CD4-positive, CD25-positive, alpha-beta regulatory T cell (primary cell): ENCODE measurements around the gene SRD5A2. TPM values are rescaled to one million over a fixed set of nuclear protein-coding genes. Genes with fewer than 3 reads are reported as not detected.

Source experiments
- ATAC-seq, 2 donors: fragments of 150-1000 bp; cut with Tn5 transposase; one replicate each; pipeline ENCODE4 v1.10.0; 2021; ENCODE audit warnings: low read depth in 2 of 2, moderate number of reproducible peaks in 2 of 2, moderate library complexity in 1 of 2
- DNase-seq, 3 donors: peaks; one replicate each; pipeline versions ENCODE4 v3.0.0 to v3.0.0-alpha.2; 2012 to 2022; ENCODE audit warnings: mixed read lengths in 1 of 3
- H3K27ac ChIP-seq: one replicate; pipeline ENCODE4 v1.7.0; 2013; ENCODE audit warnings: mild to moderate bottlenecking, low read length; ENCODE audit not compliant: insufficient read depth, poor library complexity, severe bottlenecking
- H3K27me3 ChIP-seq: one replicate; pipeline ENCODE4 v1.7.0; 2013; ENCODE audit warnings: low read length; ENCODE audit not compliant: control insufficient read depth, insufficient read depth
- H3K36me3 ChIP-seq: one replicate; pipeline ENCODE4 v1.7.0; 2013; ENCODE audit warnings: mild to moderate bottlenecking, low read length, moderate library complexity; ENCODE audit not compliant: control insufficient read depth, insufficient read depth
- H3K4me1 ChIP-seq: 2 replicates; pipeline ENCODE4 v1.7.0; 2013; ENCODE audit warnings: mild to moderate bottlenecking, low read length; ENCODE audit not compliant: insufficient read depth, control insufficient read depth, poor library complexity, severe bottlenecking
- H3K4me3 ChIP-seq: one replicate; pipeline ENCODE4 v1.7.0; 2013; ENCODE audit warnings: low read depth, mild to moderate bottlenecking, low read length, moderate library complexity
- H3K9me3 ChIP-seq, 2 experiments: 1 replicate in 1 of 2; 2 replicates in 1 of 2; pipeline ENCODE4 v1.7.0; 2013; ENCODE audit warnings: low read length in 2 of 2, mild to moderate bottlenecking in 1 of 2, moderate library complexity in 1 of 2; ENCODE audit not compliant: control insufficient read depth in 2 of 2
- H3K27ac Mint-ChIP-seq, 3 donors: one replicate each; pipeline ENCODE4 v1.8.0; 2020 to 2022; ENCODE audit warnings: mild to moderate bottlenecking in 3 of 3, mixed read lengths in 3 of 3, moderate library complexity in 2 of 3
- H3K27me3 Mint-ChIP-seq: one replicate; pipeline ENCODE4 v1.8.0; 2022; ENCODE audit warnings: mild to moderate bottlenecking, mixed read lengths
- H3K36me3 Mint-ChIP-seq: one replicate; pipeline ENCODE4 v1.8.0; 2020; ENCODE audit warnings: mixed read lengths
- H3K4me1 Mint-ChIP-seq, 4 donors: one replicate each; pipeline ENCODE4 v1.8.0; 2020 to 2022; ENCODE audit warnings: mixed read lengths in 4 of 4, mild to moderate bottlenecking in 1 of 4
- H3K4me3 Mint-ChIP-seq, 4 donors: one replicate each; pipeline ENCODE4 v1.8.0; 2020 to 2022; ENCODE audit warnings: mild to moderate bottlenecking in 4 of 4, mixed read lengths in 4 of 4, moderate library complexity in 3 of 4
- H3K9me3 Mint-ChIP-seq, 7 donors: one replicate each; pipeline ENCODE4 v1.8.0; 2020 to 2022; ENCODE audit warnings: mixed read lengths in 7 of 7, mild to moderate bottlenecking in 3 of 7, moderate library complexity in 2 of 7
- polyA plus RNA-seq, 4 donors: library from polyadenylated mRNA; unstranded; fragments of 300-500 nt; fragmentation: Illumina TruSeq; gene quantifications; one replicate each; pipeline ENCODE4 v1.2.3, GENCODE V29; 2021
- total RNA-seq: library from RNA; stranded (reverse); gene quantifications from one replicate; pipeline ENCODE4 v1.2.3, GENCODE V29; 2022

The SRD5A2 gene
- total and polyA plus RNA-seq, 5 donors from 2014 or later: not detected

- H3K27me3 ChIP-seq: no peaks in the 10 kb centered on the region
- no peaks in the 10 kb centered on the region for H3K4me1 Mint-ChIP-seq
- DNase-seq: no peak
- peaks cover 16% of the 10 kb centered on the region for H3K27me3 Mint-ChIP-seq
- no peak overlapping the region for H3K4me3 ChIP-seq
- no peaks in the 10 kb centered on the region for H3K4me1 ChIP-seq
- H3K4me3 Mint-ChIP-seq: no peak overlapping the region
- no peak overlapping the region for H3K27ac ChIP-seq
- no peaks in the 10 kb centered on the region for H3K36me3 ChIP-seq
- peaks cover 0 to 3% (median 0%) of the 10 kb centered on the region in 7 donors for H3K9me3 Mint-ChIP-seq
- H3K36me3 Mint-ChIP-seq: no peaks in the 10 kb centered on the region
- no peak overlapping the region for H3K27ac Mint-ChIP-seq
- no peak for ATAC-seq
- no peaks in the 10 kb centered on the region for H3K9me3 ChIP-seq
These were observed 97.5 kb downstream of the SRD5A2 start for GRCh38 chr2:31483246-31483645.

GRCh38 chr2:31476511-31477180, 104.1 kb downstream of the SRD5A2 start:
- no peak overlapping the region for H3K27ac ChIP-seq
- Mint-ChIP-seq H3K4me3 (no peak overlapping the region), H3K27me3 (peaks cover 17% of the 10 kb centered on the region), H3K9me3 (peaks cover 0 to 3% (median 0%) of the 10 kb centered on the region in 7 donors), H3K27ac (no peak overlapping the region), H3K4me1 (no peaks in the 10 kb centered on the region), H3K36me3 (no peaks in the 10 kb centered on the region)
- no peak for ATAC-seq
- DNase-seq: no peak
- H3K9me3 ChIP-seq: no peaks in the 10 kb centered on the region
- H3K27me3 ChIP-seq: peaks cover 6% of the 10 kb centered on the region
- no peaks in the 10 kb centered on the region for H3K36me3 ChIP-seq
- no peak overlapping the region for H3K4me3 ChIP-seq
- no peaks in the 10 kb centered on the region for H3K4me1 ChIP-seq

GRCh38 chr2:31475692-31476091, 105.0 kb downstream of the SRD5A2 start:
- H3K4me1 ChIP-seq: no peaks in the 10 kb centered on the region
- Mint-ChIP-seq H3K4me3 (no peak overlapping the region), H3K4me1 (no peaks in the 10 kb centered on the region), H3K36me3 (no peaks in the 10 kb centered on the region), H3K27me3 (peaks cover 14% of the 10 kb centered on the region), H3K9me3 (peaks cover 0 to 3% (median 0%) of the 10 kb centered on the region in 7 donors), H3K27ac (no peak overlapping the region)
- no peak overlapping the region for H3K4me3 ChIP-seq
- no peaks in the 10 kb centered on the region for H3K36me3 ChIP-seq
- peaks cover 6% of the 10 kb centered on the region for H3K27me3 ChIP-seq
- DNase-seq (no peak), ATAC-seq (no peak)
- no peaks in the 10 kb centered on the region for H3K9me3 ChIP-seq
- no peak overlapping the region for H3K27ac ChIP-seq

- Histone ChIP-seq H3K4me3 (no peak overlapping the region), H3K4me1 (no peaks in the 10 kb centered on the region), H3K27me3 (peaks cover 6% of the 10 kb centered on the region), H3K36me3 (no peaks in the 10 kb centered on the region), H3K27ac (no peak overlapping the region), H3K9me3 (no peaks in the 10 kb centered on the region)
- DNase-seq: no peak
- ATAC-seq: no peak
- Mint-ChIP-seq H3K9me3 (peaks cover 0 to 3% (median 0%) of the 10 kb centered on the region in 7 donors), H3K27me3 (peaks cover 10% of the 10 kb centered on the region), H3K4me3 (no peak overlapping the region), H3K4me1 (no peaks in the 10 kb centered on the region), H3K36me3 (no peaks in the 10 kb centered on the region), H3K27ac (no peak overlapping the region)
These were observed 106.4 kb downstream of the SRD5A2 start for GRCh38 chr2:31474296-31474695.

Other genes starting within 250 kb of the SRD5A2 start
- gene XDH, start 166.2 kb downstream of the SRD5A2 start, total RNA-seq: not detected
- not detected for gene XDH, start 166.2 kb downstream of the SRD5A2 start, polyA plus RNA-seq